Adipocyte (in vitro differentiated cells): ENCODE data around the gene IDUA.
"Not testable (repeated sequence)": the region's sequence is repeated elsewhere in the genome, so short reads cannot be mapped to it uniquely, and the experiment has no call there.

Experiments
- DNase-seq: peaks from one replicate; pipeline ENCODE4 v3.0.0-alpha.2; 2015; ENCODE audit warnings: low read depth
- H3K27me3 ChIP-seq: replicated peaks from 2 replicates; pipeline ENCODE4 v1.7.0; 2013; ENCODE audit warnings: mild to moderate bottlenecking, low read length, moderate library complexity; ENCODE audit not compliant: control insufficient read depth, insufficient read depth
- H3K36me3 ChIP-seq: 2 replicates; pipeline ENCODE4 v1.7.0; 2013; ENCODE audit warnings: low read length, mild to moderate bottlenecking, moderate library complexity; ENCODE audit not compliant: control insufficient read depth, insufficient read depth, severe bottlenecking
- H3K4me1 ChIP-seq: 2 replicates; pipeline ENCODE4 v1.7.0; 2013; ENCODE audit warnings: mild to moderate bottlenecking, low read length, moderate library complexity; ENCODE audit not compliant: control insufficient read depth, insufficient read depth
- H3K4me3 ChIP-seq: 2 replicates; pipeline ENCODE4 v1.7.0; 2013; ENCODE audit warnings: mild to moderate bottlenecking, low read length, moderate library complexity
- H3K9ac ChIP-seq: 2 replicates; pipeline ENCODE4 v1.7.0; 2013; ENCODE audit warnings: mild to moderate bottlenecking, low read length, moderate library complexity
- H3K9me3 ChIP-seq: 2 replicates; pipeline ENCODE4 v1.7.0; 2013; ENCODE audit warnings: mild to moderate bottlenecking, low read length, moderate library complexity; ENCODE audit not compliant: control insufficient read depth

The IDUA gene

DNA sequence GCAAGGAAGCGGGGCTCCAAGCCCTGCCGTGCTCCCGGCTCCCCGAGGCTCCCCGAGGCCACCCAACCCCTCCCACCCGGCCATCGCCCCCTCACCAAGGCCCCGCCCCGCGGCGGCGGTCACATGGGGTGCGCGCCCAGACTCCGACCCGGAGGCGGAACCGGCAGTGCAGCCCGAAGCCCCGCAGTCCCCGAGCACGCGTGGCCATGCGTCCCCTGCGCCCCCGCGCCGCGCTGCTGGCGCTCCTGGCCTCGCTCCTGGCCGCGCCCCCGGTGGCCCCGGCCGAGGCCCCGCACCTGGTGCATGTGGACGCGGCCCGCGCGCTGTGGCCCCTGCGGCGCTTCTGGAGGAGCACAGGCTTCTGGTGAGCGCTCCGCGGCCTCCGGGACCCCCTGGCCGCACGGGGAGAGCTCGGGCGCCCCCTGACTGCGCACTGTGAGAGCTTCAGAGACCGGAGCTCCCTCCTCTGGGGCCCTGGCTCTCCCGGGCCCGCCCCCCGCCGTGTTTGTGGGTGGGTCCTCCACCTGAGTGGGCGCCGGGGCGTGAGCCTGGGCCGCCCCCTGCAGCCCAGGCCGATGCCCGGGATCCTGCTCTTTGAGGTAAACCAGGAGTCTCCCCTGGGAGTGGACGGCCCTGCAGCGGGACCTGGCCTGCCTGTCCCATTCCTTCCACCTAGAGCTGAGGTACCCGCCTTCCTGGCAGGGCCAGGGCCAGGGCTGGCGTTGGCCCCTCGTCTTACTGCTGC, at the start of gene IDUA:
Gene IDUA (plus strand): TSS at position 166 of the 745 bp plus-strand sequence. CDS start 41 bp downstream, at position 207.
- Histone ChIP-seq H3K9me3 (no peaks in the 10 kb centered on the region), H3K4me3 (peak within 1 kb of the TSS; percentile 81), H3K36me3 (peaks cover 17% of the 10 kb centered on the region), H3K4me1 (peaks cover 29% of the 10 kb centered on the region), H3K9ac (peak within 1 kb of the TSS; percentile 90), H3K27me3 (no peaks in the 10 kb centered on the region)
- DNase-seq = peak; percentile 91

DNA sequence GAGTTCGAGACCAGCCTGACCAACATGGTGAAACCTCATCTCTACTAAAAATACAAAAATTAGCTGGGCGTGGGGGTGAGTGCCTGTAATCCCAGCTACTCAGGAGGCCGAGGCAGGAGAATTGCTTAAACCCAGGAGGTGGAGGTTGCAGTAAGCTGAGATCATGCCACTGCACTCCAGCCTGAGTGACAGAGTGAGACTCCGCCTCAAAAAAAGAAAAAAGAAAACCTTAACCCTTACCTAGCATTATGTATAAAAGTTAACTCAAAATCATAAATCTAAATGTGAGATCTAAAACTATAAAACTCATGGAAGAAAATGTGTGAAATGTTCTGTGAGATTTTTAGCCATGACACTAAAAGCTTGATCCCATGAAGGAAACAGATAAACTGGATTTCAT, 47.3 kb upstream of the IDUA start:
- not testable (repeated sequence) for H3K9ac ChIP-seq, H3K4me3 ChIP-seq, H3K4me1 ChIP-seq, H3K36me3 ChIP-seq, H3K27me3 ChIP-seq, DNase-seq, H3K9me3 ChIP-seq

DNA sequence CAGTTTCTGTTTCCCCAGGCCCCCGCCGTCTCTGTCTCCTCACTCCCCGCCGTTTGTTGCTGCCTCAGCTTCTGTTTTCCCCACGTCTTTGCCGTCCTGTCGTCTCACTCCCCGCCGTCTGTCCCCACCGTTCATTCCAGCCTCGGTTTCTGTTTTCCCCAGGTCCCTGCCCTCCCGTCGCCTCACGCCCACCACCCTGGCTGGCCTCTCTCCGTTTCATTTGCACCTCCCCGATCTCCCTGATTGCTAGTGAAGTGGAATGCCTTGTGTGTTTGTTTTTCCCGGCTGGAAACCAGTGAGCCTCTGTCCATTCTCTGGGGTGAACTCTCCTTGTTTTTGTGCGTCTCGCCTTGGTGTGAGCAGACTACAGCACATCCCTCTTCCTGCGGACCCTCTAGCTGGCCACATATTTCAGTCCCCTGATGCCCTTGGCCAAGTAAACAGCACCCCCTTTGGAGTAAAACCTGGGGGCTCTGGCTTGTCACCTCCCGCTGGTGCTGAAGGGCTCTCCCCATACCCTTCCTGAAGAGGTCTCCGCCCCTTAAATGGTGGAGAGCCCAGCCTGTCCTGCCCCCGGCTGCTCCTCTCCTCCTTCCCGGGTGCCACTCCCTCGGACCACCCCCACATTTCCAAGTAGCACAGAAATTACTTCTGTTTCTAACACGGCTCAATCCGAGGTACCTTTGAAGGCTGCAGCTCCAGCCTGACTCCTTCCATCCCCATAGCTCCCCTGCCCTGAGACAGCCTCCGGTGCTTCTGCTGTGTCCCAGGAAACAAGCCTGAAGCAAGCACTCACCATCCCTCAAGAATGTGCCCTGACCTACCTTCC, 41.4 kb upstream of the IDUA start:
- no peaks in the 10 kb centered on the region for H3K27me3 ChIP-seq
- no peak for DNase-seq
- no peak overlapping the region for H3K9ac ChIP-seq
- no peak overlapping the region for H3K4me3 ChIP-seq
- H3K4me1 ChIP-seq = no peaks in the 10 kb centered on the region
- H3K9me3 ChIP-seq = no peaks in the 10 kb centered on the region
- peaks cover 4% of the 10 kb centered on the region for H3K36me3 ChIP-seq

DNA sequence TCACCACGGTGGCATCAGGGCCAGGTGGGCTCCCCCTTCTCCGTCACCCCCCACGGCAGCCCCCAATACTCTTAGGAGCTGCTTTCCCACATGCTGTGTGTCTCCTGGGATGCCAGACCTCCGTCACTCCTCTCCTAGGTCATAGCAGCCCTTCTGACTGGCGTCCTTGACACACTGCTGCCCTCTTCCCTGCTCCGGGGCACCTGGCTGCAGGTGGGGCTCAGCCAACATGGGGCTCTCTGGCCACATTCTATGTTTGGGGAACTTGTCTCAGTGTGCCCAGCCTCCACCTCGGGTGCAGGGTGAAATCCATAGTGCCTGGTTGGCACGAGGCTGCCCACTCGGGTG, 40.8 kb upstream of the IDUA start:
- Histone ChIP-seq H3K9me3 (no peaks in the 10 kb centered on the region), H3K27me3 (no peaks in the 10 kb centered on the region), H3K4me1 (no peaks in the 10 kb centered on the region), H3K9ac (no peak overlapping the region), H3K36me3 (peaks cover 4% of the 10 kb centered on the region), H3K4me3 (no peak overlapping the region)
- no peak for DNase-seq

DNA sequence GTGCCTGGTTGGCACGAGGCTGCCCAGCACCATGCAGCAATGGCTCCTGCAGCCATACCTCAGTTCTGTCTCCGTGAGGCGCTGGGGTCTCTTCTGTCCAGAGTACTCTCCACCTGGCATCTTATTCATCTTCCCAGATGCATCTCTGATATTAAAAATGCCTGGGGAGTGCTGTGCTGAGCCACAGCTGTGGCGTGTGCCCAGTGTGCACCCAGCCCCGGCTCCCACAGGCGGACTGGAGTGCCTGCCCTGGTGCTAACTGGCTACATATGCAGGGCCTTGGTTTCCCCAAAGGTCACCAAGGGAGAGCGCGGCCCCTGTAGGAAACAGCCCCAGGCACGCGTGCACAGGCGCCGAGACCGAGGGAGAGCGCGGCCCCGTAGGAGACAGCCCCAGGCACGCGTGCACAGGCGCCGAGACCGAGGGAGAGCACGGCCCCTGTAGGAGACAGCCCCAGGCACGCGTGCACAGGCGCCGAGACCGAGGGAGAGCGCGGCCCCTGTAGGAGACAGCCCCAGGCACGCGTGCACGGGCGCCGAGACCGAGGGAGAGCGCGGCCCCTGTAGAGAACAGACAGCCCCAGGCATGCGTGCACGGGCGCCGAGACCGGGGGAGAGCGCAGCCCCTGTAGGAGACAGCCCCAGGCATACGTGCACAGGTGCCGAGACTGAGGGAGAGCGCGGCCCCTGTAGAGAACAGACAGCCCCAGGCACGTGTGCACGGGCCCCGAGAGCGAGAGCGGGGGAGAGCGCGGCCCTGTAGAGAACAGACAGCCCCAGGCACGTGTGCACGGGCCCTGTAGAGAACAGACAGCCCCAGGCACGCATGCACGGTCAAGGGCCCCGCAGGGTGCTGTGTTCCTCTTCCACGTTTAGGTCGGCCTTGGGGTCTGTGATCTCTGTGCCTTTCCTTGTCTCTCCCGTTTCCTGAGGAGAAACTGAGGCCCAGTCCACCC, 40.0 kb upstream of the IDUA start:
- peaks cover 4% of the 10 kb centered on the region for H3K36me3 ChIP-seq
- no peak overlapping the region for H3K4me3 ChIP-seq
- no peaks in the 10 kb centered on the region for H3K27me3 ChIP-seq
- H3K9me3 ChIP-seq = no peaks in the 10 kb centered on the region
- no peak overlapping the region for H3K9ac ChIP-seq
- H3K4me1 ChIP-seq = no peaks in the 10 kb centered on the region
- DNase-seq = no peak

DNA sequence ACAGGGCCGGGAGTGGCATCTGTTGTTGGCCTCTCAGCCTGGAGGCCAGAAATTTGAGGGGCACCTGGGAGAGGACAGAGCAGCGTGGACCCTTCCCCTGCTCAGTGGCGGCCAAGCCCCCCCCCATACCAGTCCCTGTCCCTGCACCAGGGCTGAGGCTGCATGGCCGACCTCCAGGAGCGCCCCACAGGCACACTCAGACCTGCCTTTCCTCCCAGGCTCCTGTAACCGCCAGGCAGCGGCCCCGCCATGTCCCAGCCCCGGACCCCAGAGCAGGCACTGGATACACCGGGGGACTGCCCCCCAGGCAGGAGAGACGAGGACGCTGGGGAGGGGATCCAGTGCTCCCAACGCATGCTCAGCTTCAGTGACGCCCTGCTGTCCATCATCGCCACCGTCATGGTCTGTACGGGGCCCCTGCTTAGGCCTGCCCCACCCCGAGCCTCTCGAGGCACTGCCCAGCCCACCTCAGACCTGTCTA, 39.3 kb upstream of the IDUA start:
- no peaks in the 10 kb centered on the region for H3K9me3 ChIP-seq
- H3K36me3 ChIP-seq = peaks cover 4% of the 10 kb centered on the region
- no peak for DNase-seq
- H3K9ac ChIP-seq = no peak overlapping the region
- H3K4me3 ChIP-seq = no peak overlapping the region
- H3K27me3 ChIP-seq = no peaks in the 10 kb centered on the region
- no peaks in the 10 kb centered on the region for H3K4me1 ChIP-seq

DNA sequence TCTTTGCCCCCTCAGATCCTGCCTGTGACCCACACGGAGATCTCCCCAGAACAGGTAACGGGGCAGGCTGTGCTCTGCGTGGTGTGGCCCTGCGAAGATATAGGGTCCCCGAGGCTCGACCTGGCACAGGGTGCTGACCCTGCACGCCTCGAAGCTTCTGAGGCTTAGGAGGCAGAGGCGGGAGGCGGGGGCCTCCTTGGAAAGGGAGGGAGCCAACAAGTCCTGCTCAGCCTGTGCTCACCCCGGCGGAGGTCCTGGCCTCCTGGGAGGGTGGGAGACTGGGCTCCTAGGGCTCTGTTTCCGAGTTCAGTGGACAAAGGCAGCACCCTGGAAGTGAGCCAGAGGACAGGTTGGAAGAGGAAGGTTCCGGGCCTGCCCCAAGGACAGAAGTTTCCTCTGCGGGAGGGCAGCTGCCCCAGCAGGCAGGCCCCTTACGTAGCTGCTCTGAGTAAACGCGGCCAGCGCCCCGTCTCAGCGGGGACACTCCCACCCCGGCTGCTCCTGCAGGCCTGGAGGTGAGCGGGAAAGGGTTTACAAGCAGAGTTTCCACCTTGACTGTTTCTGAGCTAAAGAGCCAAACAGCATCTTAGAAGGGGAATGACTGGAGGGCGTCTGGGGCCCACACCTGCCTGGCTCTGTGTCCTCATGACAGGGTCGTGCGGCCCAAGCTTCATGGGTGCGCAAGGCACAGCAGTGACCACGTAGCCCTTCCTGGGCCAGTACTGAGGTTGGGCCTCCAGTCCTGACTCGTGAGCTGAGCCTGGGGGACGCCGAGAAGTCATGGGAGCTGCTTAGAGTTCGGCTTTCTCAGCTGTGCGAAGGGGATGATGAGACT, 38.5 kb upstream of the IDUA start:
- DNase-seq = no peak
- no peak overlapping the region for H3K4me3 ChIP-seq
- peaks cover 4% of the 10 kb centered on the region for H3K36me3 ChIP-seq
- H3K9me3 ChIP-seq = no peaks in the 10 kb centered on the region
- H3K4me1 ChIP-seq = no peaks in the 10 kb centered on the region
- no peak overlapping the region for H3K9ac ChIP-seq
- no peaks in the 10 kb centered on the region for H3K27me3 ChIP-seq

DNA sequence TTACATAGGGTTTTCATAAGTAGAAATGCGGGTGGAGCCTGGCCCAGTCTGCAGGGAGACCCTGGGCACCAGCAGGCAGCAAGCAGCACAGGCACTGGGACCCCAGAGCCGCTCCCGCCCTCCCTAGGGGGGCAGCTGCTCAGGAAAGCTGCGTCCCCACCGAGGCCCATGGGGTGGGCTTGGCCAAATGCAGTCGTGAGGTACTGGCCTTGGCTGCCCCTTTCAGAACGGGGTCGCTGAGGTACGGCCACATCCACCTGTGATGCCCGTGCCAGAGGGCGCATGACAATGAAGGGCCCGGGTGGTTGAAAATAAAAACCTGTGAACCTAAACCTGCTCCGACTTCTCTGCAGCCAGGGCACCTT, 37.9 kb upstream of the IDUA start:
- no peaks in the 10 kb centered on the region for H3K27me3 ChIP-seq
- no peak overlapping the region for H3K4me3 ChIP-seq
- H3K9ac ChIP-seq = no peak overlapping the region
- H3K36me3 ChIP-seq = no peaks in the 10 kb centered on the region
- no peaks in the 10 kb centered on the region for H3K4me1 ChIP-seq
- no peak for DNase-seq
- H3K9me3 ChIP-seq = no peaks in the 10 kb centered on the region

DNA sequence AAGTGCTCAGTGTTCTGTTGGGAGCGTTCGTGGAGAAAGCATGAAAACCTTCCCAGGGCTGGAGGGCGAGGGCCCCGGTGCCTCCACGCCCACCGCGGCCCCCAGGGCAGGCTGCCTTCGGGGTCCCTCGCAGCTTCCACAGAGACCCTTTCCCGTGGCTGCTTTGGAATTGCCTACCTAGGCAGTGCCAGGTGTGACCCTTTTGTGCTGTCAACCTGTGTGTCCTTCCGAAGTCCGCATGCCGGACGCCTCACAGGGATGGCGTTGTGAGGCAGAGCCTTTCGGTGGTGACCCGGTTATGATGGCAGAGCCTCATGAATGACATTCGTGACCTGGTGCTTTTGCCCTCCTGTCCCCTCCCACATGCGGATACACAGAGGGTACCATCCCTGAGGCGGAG, 37.2 kb upstream of the IDUA start:
- no peaks in the 10 kb centered on the region for H3K36me3 ChIP-seq
- H3K4me1 ChIP-seq = no peaks in the 10 kb centered on the region

DNA sequence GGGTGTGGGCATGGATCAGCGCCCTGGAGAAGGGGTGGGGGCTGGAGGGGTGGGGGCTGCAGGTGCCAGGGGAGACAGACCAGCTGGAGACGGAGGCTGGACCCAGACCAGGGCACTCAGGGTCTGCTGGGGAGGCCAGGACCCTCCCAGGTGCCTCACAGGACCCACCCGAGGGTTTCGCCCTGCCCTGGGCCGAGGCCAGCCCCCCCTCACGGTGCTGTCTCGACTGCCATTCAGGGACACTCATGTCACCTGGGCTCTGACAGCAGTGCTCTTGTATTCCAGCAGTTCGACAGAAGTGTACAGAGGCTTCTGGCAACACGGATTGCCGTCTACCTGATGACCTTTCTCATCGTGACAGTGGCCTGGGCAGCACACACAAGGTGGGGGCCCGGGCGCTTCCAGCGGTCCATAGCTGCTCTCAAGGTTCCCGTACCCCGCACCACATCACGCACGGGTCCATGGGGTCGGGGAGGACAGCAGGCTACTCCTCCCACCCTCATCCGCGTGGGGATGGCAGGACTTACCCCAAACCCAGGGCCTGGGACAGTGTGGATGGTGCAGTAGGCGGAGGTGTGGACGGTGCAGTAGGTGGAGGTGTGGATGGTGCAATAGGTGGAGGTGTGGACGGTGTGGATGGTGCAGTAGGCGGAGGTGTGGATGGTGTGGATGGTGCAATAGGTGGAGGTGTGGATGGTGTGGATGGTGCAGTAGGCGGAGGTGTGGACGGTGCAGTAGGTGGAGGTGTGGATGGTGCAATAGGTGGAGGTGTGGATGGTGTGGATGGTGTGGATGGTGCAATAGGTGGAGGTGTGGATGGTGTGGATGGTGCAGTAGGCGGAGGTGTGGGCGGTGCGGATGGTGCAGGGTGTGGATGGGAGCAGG, 36.5 kb upstream of the IDUA start:
- no peak for DNase-seq
- H3K9me3 ChIP-seq = no peaks in the 10 kb centered on the region
- H3K9ac ChIP-seq = no peak overlapping the region
- H3K4me3 ChIP-seq = no peak overlapping the region
- no peaks in the 10 kb centered on the region for H3K27me3 ChIP-seq
- no peaks in the 10 kb centered on the region for H3K4me1 ChIP-seq
- peaks cover 2% of the 10 kb centered on the region for H3K36me3 ChIP-seq

More for the DNA sequence above, 37.2 kb upstream of the IDUA start:
- Histone ChIP-seq H3K9ac (no peak overlapping the region), H3K4me3 (no peak overlapping the region), H3K9me3 (no peaks in the 10 kb centered on the region), H3K27me3 (no peaks in the 10 kb centered on the region)
- DNase-seq = no peak
